K562 (cell line): ENCODE results near the gene PUS3. TPM values are rescaled to one million over a fixed set of nuclear protein-coding genes. Genes with fewer than 3 reads are reported as not detected.

Source experiments
- ELF1 ChIP-seq: fragments of 200-800 bp; sonication (Bioruptor generic); IDR thresholded peaks from 2 replicates; pipeline ENCODE4 v1.6.1; 2016; ENCODE audit warnings: missing genetic modification characterization, missing compliant biosample characterization
- HDAC6 ChIP-seq: IDR thresholded peaks from 2 replicates; pipeline ENCODE4 v1.6.1; 2012; ENCODE audit warnings: low read depth, mild to moderate bottlenecking, control low read depth, inconsistent platforms, low read length, moderate library complexity
- NFE2L1 ChIP-seq: fragments of 450-650 bp; IDR thresholded peaks from 2 replicates; pipeline ENCODE4 v1.6.1; 2016; ENCODE audit warnings: missing genetic modification characterization, low read depth, mild to moderate bottlenecking, missing compliant biosample characterization, moderate library complexity, borderline replicate concordance
- RAD21 ChIP-seq, 2 experiments: fragments of 250-450 bp in 1 of 2; fragments of 450-650 bp in 1 of 2; sonication (Bioruptor Pico) in 1 of 2; formaldehyde crosslinking in 1 of 2; IDR thresholded peaks in 1 of 2; conservative IDR thresholded peaks in 1 of 2; 2 replicates each; pipeline versions ENCODE4 v1.4.0 to v1.8.0; 2020 to 2022; ENCODE audit warnings: mild to moderate bottlenecking in 2 of 2, moderate library complexity in 1 of 2
- STAT5A ChIP-seq: IDR thresholded peaks from 2 replicates; pipeline ENCODE4 v1.6.1; 2012; ENCODE audit warnings: low read length, inconsistent platforms, borderline replicate concordance
- ZNF253 ChIP-seq: fragments of 250-450 bp; sonication (Bioruptor Pico); conservative IDR thresholded peaks from 2 replicates; pipeline ENCODE4 v1.6.1; 2021; ENCODE audit warnings: mild to moderate bottlenecking
- ZNF644 ChIP-seq: fragments of 200-800 bp; sonication (Bioruptor generic); IDR thresholded peaks from 2 replicates; pipeline ENCODE4 v1.6.1; 2016; ENCODE audit warnings: low read depth, missing genetic modification characterization, missing compliant biosample characterization
- ZNF696 ChIP-seq: fragments of 250-450 bp; sonication (Bioruptor Pico); conservative IDR thresholded peaks from 2 replicates; pipeline ENCODE4 v1.4.0; 2020; ENCODE audit warnings: mild to moderate bottlenecking, moderate library complexity
- ZNF699 ChIP-seq: fragments of 250-450 bp; sonication (Bioruptor Pico); IDR thresholded peaks from 2 replicates; pipeline ENCODE4 v1.8.0; 2021; ENCODE audit warnings: mild to moderate bottlenecking, moderate library complexity; ENCODE audit not compliant: insufficient replicate concordance
- polyA plus RNA-seq, 8 experiments: library from polyadenylated mRNA; depleted of rRNA in 4 of 8; stranded (reverse) in 5 of 8; unstranded in 3 of 8; fragments of >200 nt; fragmentation: Nextera tagmentation in 2 of 8; fragmentation: Illumina TruSeq in 1 of 8; extraction: Ambion mirVana in 2 of 8; extraction: Trizol in 1 of 8; gene quantifications; 2 replicates each; pipeline versions ENCODE4 v1.2.1 to v1.2.3, GENCODE V29; 2011 to 2014; ENCODE audit warnings: inconsistent platforms in 1 of 8, missing spikeins in 1 of 8
- total RNA-seq, 7 experiments: library from RNA; depleted of rRNA in 6 of 7; stranded (reverse); fragments of >200 nt in 6 of 7; fragmentation: Illumina TruSeq in 2 of 7; extraction: Trizol in 2 of 7; gene quantifications; 2 replicates each; pipeline versions ENCODE4 v1.2.1 to v1.2.3, GENCODE V29; 2011 to 2021; ENCODE audit warnings: low replicate concordance in 1 of 7
- TF ChIP-seq, protein P1 (sequence below), 2 experiments: fragments of 450-650 bp in 1 of 2; sonication (generic) in 1 of 2; formaldehyde crosslinking in 1 of 2; IDR thresholded peaks; 2 replicates each; pipeline versions ENCODE4 v1.7.1 to v1.9.0; 2016 to 2022; ENCODE audit warnings: inconsistent platforms in 1 of 2, mild to moderate bottlenecking in 1 of 2, missing genetic modification reagents in 1 of 2
- TF ChIP-seq, protein P2 (sequence below): fragments of 200-800 bp; sonication (Bioruptor generic); IDR thresholded peaks from 2 replicates; pipeline ENCODE4 v1.6.1; 2017; ENCODE audit warnings: missing genetic modification characterization, missing compliant biosample characterization
- TF ChIP-seq, protein P3 (sequence below): fragments of 250-450 bp; sonication (Bioruptor Pico); IDR thresholded peaks from 2 replicates; pipeline ENCODE4 v1.5.0; 2021; ENCODE audit warnings: mild to moderate bottlenecking, moderate library complexity

Gene PUS3
- total and polyA plus RNA-seq, 9 of the 15 experiments (the other 6 are each of a cell fraction or from before 2014, with no cell fraction given), result 16.5 to 49.2 (median 35.9) TPM

DNA sequence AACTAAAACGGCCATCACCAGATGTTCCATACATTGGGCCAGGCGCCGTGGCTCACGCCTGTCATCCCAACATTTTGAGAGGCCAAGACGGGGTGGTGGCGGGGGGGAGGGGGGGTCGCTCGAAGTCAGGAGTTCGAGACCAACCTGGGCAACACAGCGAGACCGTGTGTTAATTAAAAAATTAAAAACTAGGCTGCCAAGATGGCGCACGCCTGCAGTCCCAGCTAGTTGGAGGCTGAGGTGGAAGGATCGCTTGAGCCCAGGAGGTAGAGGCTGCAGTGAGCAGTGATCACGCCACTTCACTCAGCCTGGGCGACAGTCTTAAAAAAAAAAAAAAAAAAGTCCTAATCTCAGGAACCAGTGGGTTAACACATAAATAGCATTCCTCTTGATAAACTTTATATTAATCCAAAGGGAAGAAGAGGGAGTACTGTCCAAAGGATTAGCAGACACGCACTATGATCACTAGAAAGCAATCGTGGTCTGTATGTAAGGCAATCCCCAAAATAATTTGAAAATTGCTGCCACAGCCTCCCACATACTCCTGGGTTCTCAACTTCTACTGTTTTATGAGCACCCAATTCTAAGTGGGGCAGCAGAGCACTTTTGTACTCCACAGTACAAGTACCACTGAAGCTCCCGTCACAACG lies 604 bp downstream of the PUS3 start (continued):
- TF ChIP-seq, protein P1, sequence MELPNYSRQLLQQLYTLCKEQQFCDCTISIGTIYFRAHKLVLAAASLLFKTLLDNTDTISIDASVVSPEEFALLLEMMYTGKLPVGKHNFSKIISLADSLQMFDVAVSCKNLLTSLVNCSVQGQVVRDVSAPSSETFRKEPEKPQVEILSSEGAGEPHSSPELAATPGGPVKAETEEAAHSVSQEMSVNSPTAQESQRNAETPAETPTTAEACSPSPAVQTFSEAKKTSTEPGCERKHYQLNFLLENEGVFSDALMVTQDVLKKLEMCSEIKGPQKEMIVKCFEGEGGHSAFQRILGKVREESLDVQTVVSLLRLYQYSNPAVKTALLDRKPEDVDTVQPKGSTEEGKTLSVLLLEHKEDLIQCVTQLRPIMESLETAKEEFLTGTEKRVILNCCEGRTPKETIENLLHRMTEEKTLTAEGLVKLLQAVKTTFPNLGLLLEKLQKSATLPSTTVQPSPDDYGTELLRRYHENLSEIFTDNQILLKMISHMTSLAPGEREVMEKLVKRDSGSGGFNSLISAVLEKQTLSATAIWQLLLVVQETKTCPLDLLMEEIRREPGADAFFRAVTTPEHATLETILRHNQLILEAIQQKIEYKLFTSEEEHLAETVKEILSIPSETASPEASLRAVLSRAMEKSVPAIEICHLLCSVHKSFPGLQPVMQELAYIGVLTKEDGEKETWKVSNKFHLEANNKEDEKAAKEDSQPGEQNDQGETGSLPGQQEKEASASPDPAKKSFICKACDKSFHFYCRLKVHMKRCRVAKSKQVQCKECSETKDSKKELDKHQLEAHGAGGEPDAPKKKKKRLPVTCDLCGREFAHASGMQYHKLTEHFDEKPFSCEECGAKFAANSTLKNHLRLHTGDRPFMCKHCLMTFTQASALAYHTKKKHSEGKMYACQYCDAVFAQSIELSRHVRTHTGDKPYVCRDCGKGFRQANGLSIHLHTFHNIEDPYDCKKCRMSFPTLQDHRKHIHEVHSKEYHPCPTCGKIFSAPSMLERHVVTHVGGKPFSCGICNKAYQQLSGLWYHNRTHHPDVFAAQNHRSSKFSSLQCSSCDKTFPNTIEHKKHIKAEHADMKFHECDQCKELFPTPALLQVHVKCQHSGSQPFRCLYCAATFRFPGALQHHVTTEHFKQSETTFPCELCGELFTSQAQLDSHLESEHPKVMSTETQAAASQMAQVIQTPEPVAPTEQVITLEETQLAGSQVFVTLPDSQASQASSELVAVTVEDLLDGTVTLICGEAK (IDR thresholded peaks at IDR 0.05), result no peak
- TF ChIP-seq, protein P1 (CRISPR knock-in tag; IDR thresholded peaks at IDR 0.05), result no peak
- no peak for TF ChIP-seq RAD21 (CRISPR knock-in tag; conservative IDR thresholded peaks at IDR 0.05 in 1 of 2, IDR thresholded peaks at IDR 0.05 in 1 of 2)
- 0 out of 2 replicates have a peak, but pooled peaks have one; percentile 19 for TF ChIP-seq ZNF644 (tag)
- no peak for TF ChIP-seq ZNF699 (CRISPR knock-in tag)
- no peak for TF ChIP-seq ZNF696
- no peak for TF ChIP-seq HDAC6
- no peak for TF ChIP-seq NFE2L1 (tag)
- no peak for TF ChIP-seq STAT5A
- TF ChIP-seq ZNF253 (CRISPR knock-in tag), result no peak
- TF ChIP-seq, protein P2, sequence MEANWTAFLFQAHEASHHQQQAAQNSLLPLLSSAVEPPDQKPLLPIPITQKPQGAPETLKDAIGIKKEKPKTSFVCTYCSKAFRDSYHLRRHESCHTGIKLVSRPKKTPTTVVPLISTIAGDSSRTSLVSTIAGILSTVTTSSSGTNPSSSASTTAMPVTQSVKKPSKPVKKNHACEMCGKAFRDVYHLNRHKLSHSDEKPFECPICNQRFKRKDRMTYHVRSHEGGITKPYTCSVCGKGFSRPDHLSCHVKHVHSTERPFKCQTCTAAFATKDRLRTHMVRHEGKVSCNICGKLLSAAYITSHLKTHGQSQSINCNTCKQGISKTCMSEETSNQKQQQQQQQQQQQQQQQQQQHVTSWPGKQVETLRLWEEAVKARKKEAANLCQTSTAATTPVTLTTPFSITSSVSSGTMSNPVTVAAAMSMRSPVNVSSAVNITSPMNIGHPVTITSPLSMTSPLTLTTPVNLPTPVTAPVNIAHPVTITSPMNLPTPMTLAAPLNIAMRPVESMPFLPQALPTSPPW (CRISPR knock-in tag), result peak; percentile 55; the same call in 1 of the 2 replicates
- peak; percentile 13; the same call in 1 of the 2 replicates for TF ChIP-seq ELF1 (tag)
- TF ChIP-seq, protein P3, sequence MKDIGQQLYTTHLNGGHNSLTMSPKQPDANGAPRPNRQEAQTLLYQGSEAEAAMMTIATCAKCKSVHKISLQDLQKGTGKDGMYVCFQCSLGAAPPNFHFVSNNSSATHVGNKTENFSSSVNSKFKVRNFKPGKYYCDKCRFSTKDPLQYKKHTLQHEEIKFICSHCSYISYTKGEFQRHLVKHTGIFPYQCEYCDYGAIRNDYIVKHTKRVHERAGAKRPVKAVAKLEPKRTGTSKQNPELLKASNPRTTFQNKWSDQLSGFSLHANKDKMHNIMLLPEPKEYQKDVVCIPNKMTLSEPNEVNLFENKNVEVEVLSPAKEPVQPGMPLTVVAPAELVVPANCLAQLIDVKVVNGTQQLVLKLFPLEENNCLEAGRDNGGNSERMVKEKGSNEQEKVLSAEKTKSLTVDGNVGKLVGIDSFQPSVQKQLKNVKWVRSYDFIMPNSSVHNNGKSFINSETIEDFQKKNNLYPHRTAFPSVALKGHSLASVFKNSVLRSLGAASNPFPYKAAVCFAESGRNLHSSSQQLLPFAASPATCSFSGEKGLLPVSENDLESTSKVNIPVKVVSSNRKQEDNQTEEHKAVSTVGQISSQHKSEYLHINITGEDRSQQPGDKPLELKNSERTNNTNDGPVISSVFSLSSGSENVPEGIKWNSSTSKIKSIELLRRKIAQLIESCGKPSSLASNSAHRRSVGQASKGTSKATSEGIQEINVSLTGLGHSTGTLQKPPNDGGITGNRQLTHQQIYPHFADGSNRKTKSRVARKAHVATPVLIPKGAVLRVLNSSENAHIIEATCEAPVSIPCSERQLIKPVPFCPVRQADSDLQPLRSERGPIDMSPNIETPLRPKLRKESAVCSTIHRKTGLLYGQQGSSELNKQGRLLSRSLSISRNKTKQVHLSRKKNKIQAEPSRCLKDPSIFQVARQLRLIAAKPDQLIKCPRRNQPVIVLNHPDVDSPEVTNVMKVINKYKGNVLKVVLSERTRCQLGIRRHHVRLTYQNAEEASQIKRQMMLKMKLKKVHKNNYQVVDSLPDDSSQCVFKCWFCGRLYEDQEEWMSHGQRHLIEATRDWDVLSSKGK (CRISPR knock-in tag), result no peak
